SK-N-SH (cell line): ENCODE data around the gene C18orf32. TPM values are rescaled to one million over a fixed set of nuclear protein-coding genes. Genes with fewer than 3 reads are reported as not detected.

Experiments used
- CTCF ChIA-PET: fragments of 300-600, 350-600 bp; formaldehyde crosslinking; extraction: SDS; loops from one replicate; lab custom pipeline; 2021; lab: Yijun Ruan, JAX
- POLR2A ChIA-PET: fragments of 350-600 bp; sonication (Branson Sonifier 250); formaldehyde crosslinking; extraction: SDS; loops from one replicate; lab custom pipeline; 2020; ENCODE audit warnings: antibody characterized with exemption, inconsistent platforms; lab: Yijun Ruan, JAX
- DNase-seq: peaks from one replicate; pipeline ENCODE4 v3.0.0; 2012
- H2AFZ ChIP-seq: fragments of 200-600 bp; sonication (generic); 2 replicates; pipeline ENCODE4 v1.8.1; 2016; ENCODE audit warnings: antibody characterized with exemption, mild to moderate bottlenecking, low read depth
- H3F3A ChIP-seq: fragments of 200-600 bp; sonication (generic); replicated peaks from 2 replicates; pipeline ENCODE3; 2016; ENCODE audit warnings: antibody characterized with exemption, mild to moderate bottlenecking; ENCODE audit not compliant: insufficient read depth
- H3K27ac ChIP-seq, 2 experiments: fragments of 200-500 bp in 1 of 2; fragments of 200-600 bp in 1 of 2; sonication (Bioruptor generic) in 1 of 2; sonication (generic), shearing (Covaris generic) in 1 of 2; 2 replicates each; pipeline versions ENCODE4 v1.5.1 to v1.6.1; 2014 to 2016; ENCODE audit warnings: low read depth in 2 of 2, inconsistent platforms in 1 of 2, low read length in 1 of 2, mild to moderate bottlenecking in 1 of 2, mixed read lengths in 1 of 2
- H3K27me3 ChIP-seq: fragments of 200-600 bp; sonication (generic), shearing (Covaris generic); 2 replicates; pipeline ENCODE4 v1.6.1; 2016; ENCODE audit warnings: mixed run types; ENCODE audit not compliant: insufficient read depth
- H3K36me3 ChIP-seq, 2 experiments: fragments of 200-500 bp in 1 of 2; fragments of 200-600 bp in 1 of 2; sonication (Bioruptor generic) in 1 of 2; sonication (generic) in 1 of 2; replicated peaks in 1 of 2; 2 replicates each; pipeline versions ENCODE3 to v1.5.1; 2014 to 2016; ENCODE audit warnings: low read length in 1 of 2, mild to moderate bottlenecking in 1 of 2; ENCODE audit not compliant: insufficient read depth in 2 of 2, control insufficient read depth in 1 of 2
- H3K4me1 ChIP-seq, 2 experiments: fragments of 200-500 bp in 1 of 2; fragments of 200-600 bp in 1 of 2; sonication (Bioruptor generic) in 1 of 2; sonication (generic), shearing (Covaris generic) in 1 of 2; 2 replicates each; pipeline versions ENCODE4 v1.5.1 to v1.6.1; 2014 to 2016; ENCODE audit warnings: low read depth in 1 of 2, low read length in 1 of 2, mixed run types in 1 of 2; ENCODE audit not compliant: insufficient read depth in 2 of 2, control insufficient read depth in 1 of 2
- H3K4me2 ChIP-seq: fragments of 200-600 bp; sonication (generic), shearing (Covaris generic); 2 replicates; pipeline ENCODE4 v1.6.1; 2017; ENCODE audit warnings: mixed run types
- H3K4me3 ChIP-seq, 2 experiments: fragments of 200-500 bp in 1 of 2; fragments of 200-600 bp in 1 of 2; sonication (Bioruptor generic) in 1 of 2; sonication (generic), shearing (Covaris generic) in 1 of 2; 2 replicates each; pipeline versions ENCODE4 v1.5.1 to v1.8.1; 2014 to 2016; ENCODE audit warnings: low read depth in 2 of 2, inconsistent platforms in 1 of 2, low read length in 1 of 2, mild to moderate bottlenecking in 1 of 2, mixed read lengths in 1 of 2, moderate library complexity in 1 of 2
- H3K79me2 ChIP-seq: fragments of 200-600 bp; sonication (generic); 2 replicates; pipeline ENCODE4 v1.8.1; 2017; ENCODE audit warnings: mild to moderate bottlenecking; ENCODE audit not compliant: insufficient read depth
- H3K9ac ChIP-seq: fragments of 200-600 bp; sonication (generic); 2 replicates; pipeline ENCODE4 v1.6.1; 2017; ENCODE audit warnings: mixed run types
- H3K9me2 ChIP-seq: fragments of 200-600 bp; sonication (generic); 2 replicates; pipeline ENCODE4 v1.6.1; 2017; ENCODE audit warnings: mixed run types
- H3K9me3 ChIP-seq: fragments of 200-600 bp; sonication (generic); 2 replicates; pipeline ENCODE4 v1.6.1; 2017; ENCODE audit warnings: mixed run types, mild to moderate bottlenecking, moderate library complexity
- H4K20me1 ChIP-seq: fragments of 200-600 bp; sonication (generic); 2 replicates; pipeline ENCODE4 v1.6.1; 2017; ENCODE audit warnings: mild to moderate bottlenecking, mixed run types; ENCODE audit not compliant: insufficient read depth
- CHD2 ChIP-seq: fragments of 150-350 bp; IDR thresholded peaks from 2 replicates; pipeline ENCODE4 v1.6.1; 2018; ENCODE audit warnings: low read length; ENCODE audit not compliant: partially characterized antibody
- CTCF ChIP-seq: fragments of 200-600 bp; sonication (generic); IDR thresholded peaks from 2 replicates; pipeline ENCODE4 v1.6.1; 2017; ENCODE audit warnings: antibody characterized with exemption, mild to moderate bottlenecking, moderate library complexity
- EZH2phosphoT487 ChIP-seq: fragments of 200-600 bp; sonication (generic); IDR thresholded peaks from 2 replicates; pipeline ENCODE4 v1.6.1; 2017; ENCODE audit warnings: low read depth, mixed run types, mild to moderate bottlenecking, antibody characterized with exemption, moderate library complexity, borderline replicate concordance
- FOXJ3 ChIP-seq: sonication (generic); formaldehyde crosslinking; IDR thresholded peaks from 2 replicates; pipeline ENCODE4 v1.5.1; 2020; ENCODE audit warnings: mild to moderate bottlenecking, missing genetic modification reagents
- FOXM1 ChIP-seq: IDR thresholded peaks from 2 replicates; pipeline ENCODE4 v1.4.0; 2012; ENCODE audit warnings: low read depth, mild to moderate bottlenecking
- GABPA ChIP-seq: IDR thresholded peaks from 2 replicates; pipeline ENCODE4 v1.4.0; 2012; ENCODE audit warnings: low read depth, mild to moderate bottlenecking
- JUND ChIP-seq: IDR thresholded peaks from 2 replicates; pipeline ENCODE4 v1.4.0; 2012
- NFIC ChIP-seq: IDR thresholded peaks from 2 replicates; pipeline ENCODE4 v1.4.0; 2012; ENCODE audit warnings: borderline replicate concordance
- NRF1 ChIP-seq: IDR thresholded peaks from 2 replicates; pipeline ENCODE4 v1.6.1; 2012; ENCODE audit warnings: low read depth, mild to moderate bottlenecking, low read length
- POLR2AphosphoS5 ChIP-seq: IDR thresholded peaks from 2 replicates; pipeline ENCODE4 v1.6.1; 2012; ENCODE audit warnings: low read depth, low read length
- RFX5 ChIP-seq: IDR thresholded peaks from 2 replicates; pipeline ENCODE4 v1.6.1; 2012; ENCODE audit warnings: mild to moderate bottlenecking, improper control_type of control experiment, low read length
- TCF12 ChIP-seq: IDR thresholded peaks from 2 replicates; pipeline ENCODE4 v1.4.0; 2012
- USF2 ChIP-seq: fragments of 150-350 bp; IDR thresholded peaks from 2 replicates; pipeline ENCODE4 v1.6.1; 2017; ENCODE audit warnings: antibody characterized with exemption, low read length, low read depth, borderline replicate concordance
- WGBS: methylation state at CpG from one replicate; pipeline ENCODE4 v1.1.6; 2017; ENCODE audit warnings: low lambda C conversion rate; 5-methylcytosine and 5-hydroxymethylcytosine counted together
- polyA plus RNA-seq, 3 experiments: library from polyadenylated mRNA; depleted of rRNA; stranded (reverse); fragments of >200 nt; gene quantifications; 2 replicates each; pipeline ENCODE4 v1.2.3, GENCODE V29; 2012
- TF ChIP-seq, protein P1 (sequence below): fragments of 150-350 bp; IDR thresholded peaks from 2 replicates; pipeline ENCODE4 v1.6.1; 2016; ENCODE audit warnings: mild to moderate bottlenecking, low read depth, low read length
- TF ChIP-seq, protein P2 (sequence below): IDR thresholded peaks from 2 replicates; pipeline ENCODE4 v1.4.0; 2012; ENCODE audit warnings: low read depth, borderline replicate concordance

Gene C18orf32
- polyA plus RNA-seq, 1 of the 3 experiments (the other 2 are of a cell fraction), result 29.4 TPM

DNA sequence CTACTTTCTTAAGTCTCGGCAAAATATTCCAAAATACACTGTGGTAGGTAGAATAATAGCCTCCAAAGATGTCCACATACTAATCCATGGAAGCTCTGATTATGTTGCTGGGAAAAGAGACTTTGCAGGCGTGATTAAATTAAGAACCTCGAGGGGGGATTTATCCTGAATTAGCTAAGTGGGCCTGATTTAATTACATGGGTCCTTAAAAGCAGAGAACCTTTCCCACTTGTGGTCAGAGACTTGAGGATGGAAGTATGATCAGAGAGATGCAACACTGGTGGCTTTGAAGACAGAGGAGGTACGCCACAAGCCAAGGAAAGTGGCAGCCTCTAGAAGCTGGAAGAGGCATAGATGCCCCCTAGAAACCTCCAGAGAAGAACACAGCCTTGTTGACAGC, 29.4 kb downstream of the C18orf32 start:
- peaks cover 68% of the 10 kb centered on the region for H3K79me2 ChIP-seq
- H3K9ac ChIP-seq, result no peak overlapping the region
- no peak overlapping the region for H3K4me2 ChIP-seq
- H3K4me1 ChIP-seq, result peaks cover 5 to 8% of the 10 kb centered on the region in 2 experiments; a peak in 3 of 4 replicates
- no peaks in the 10 kb centered on the region for H3K27me3 ChIP-seq
- H3K36me3 ChIP-seq, result no peaks in the 10 kb centered on the region
- WGBS, result 88% methylated on average over 4 of the region's 4 CpGs
- no peak overlapping the region for H3K27ac ChIP-seq
- H3K9me3 ChIP-seq, result no peaks in the 10 kb centered on the region
- TF ChIP-seq, protein P1, sequence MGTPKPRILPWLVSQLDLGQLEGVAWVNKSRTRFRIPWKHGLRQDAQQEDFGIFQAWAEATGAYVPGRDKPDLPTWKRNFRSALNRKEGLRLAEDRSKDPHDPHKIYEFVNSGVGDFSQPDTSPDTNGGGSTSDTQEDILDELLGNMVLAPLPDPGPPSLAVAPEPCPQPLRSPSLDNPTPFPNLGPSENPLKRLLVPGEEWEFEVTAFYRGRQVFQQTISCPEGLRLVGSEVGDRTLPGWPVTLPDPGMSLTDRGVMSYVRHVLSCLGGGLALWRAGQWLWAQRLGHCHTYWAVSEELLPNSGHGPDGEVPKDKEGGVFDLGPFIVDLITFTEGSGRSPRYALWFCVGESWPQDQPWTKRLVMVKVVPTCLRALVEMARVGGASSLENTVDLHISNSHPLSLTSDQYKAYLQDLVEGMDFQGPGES, result no peak
- TF ChIP-seq, protein P2, sequence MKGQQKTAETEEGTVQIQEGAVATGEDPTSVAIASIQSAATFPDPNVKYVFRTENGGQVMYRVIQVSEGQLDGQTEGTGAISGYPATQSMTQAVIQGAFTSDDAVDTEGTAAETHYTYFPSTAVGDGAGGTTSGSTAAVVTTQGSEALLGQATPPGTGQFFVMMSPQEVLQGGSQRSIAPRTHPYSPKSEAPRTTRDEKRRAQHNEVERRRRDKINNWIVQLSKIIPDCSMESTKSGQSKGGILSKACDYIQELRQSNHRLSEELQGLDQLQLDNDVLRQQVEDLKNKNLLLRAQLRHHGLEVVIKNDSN, result no peak
- no peak for TF ChIP-seq POLR2AphosphoS5
- TF ChIP-seq NRF1, result no peak
- TF ChIP-seq CTCF, result no peak
- no peak for TF ChIP-seq RFX5
- TF ChIP-seq FOXJ3 (CRISPR knock-in tag), result no peak
- TF ChIP-seq GABPA, result no peak
- no peak for TF ChIP-seq NFIC
- TF ChIP-seq CHD2, result no peak
- TF ChIP-seq EZH2phosphoT487, result no peak
- no peak for TF ChIP-seq TCF12
- no peak for TF ChIP-seq FOXM1
- no peak for TF ChIP-seq USF2
- no peak for TF ChIP-seq JUND
- no peak overlapping the region for H2AFZ ChIP-seq
- no peak overlapping the region for H3K4me3 ChIP-seq
- DNase-seq, result no peak
- no peaks in the 10 kb centered on the region for H4K20me1 ChIP-seq
- H3F3A ChIP-seq, result peaks cover 6% of the 10 kb centered on the region
- no peaks in the 10 kb centered on the region for H3K9me2 ChIP-seq
- POLR2A ChIA-PET, result no interaction called here
- CTCF ChIA-PET, result interaction anchor here (1.1 to 1.5 kb wide), 2 partner anchors 25 to 52 kb away, joined by 4 to 8 read pairs; no protein-coding TSS in a partner anchor
